GM10266 (cell line): ENCODE data around the gene TMEM144.

Source experiments
- DNase-seq: peaks from one replicate; pipeline ENCODE4 v3.0.0; 2012; ENCODE audit errors: extremely low spot score
- TF ChIP-seq, protein P1 (sequence below): IDR thresholded peaks from 2 replicates; pipeline ENCODE4 v1.5.1; 2012; ENCODE audit warnings: mild to moderate bottlenecking, low read depth; ENCODE audit not compliant: control insufficient read depth, insufficient read depth; ENCODE audit errors: missing control alignments

TMEM144 gene

DNA sequence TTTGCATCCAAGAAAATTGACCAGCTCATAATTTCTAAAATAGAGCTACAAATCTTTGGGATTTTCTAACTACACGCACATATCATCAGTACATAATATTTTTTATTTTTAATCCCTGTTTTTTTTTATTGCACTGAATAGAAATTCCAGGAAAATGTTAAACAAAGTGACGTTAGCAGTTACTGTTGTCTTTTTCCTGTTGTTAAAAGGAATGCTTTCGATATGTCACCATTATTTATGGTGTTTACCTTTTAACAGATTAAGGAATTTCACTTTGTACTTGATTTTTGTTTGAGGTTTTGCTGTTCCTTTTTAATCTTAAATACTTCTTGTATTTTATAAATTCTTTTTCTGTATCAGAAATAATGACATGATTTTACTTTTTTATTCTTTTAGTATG, 89.7 kb downstream of the TMEM144 start:
- TF ChIP-seq, protein P1, sequence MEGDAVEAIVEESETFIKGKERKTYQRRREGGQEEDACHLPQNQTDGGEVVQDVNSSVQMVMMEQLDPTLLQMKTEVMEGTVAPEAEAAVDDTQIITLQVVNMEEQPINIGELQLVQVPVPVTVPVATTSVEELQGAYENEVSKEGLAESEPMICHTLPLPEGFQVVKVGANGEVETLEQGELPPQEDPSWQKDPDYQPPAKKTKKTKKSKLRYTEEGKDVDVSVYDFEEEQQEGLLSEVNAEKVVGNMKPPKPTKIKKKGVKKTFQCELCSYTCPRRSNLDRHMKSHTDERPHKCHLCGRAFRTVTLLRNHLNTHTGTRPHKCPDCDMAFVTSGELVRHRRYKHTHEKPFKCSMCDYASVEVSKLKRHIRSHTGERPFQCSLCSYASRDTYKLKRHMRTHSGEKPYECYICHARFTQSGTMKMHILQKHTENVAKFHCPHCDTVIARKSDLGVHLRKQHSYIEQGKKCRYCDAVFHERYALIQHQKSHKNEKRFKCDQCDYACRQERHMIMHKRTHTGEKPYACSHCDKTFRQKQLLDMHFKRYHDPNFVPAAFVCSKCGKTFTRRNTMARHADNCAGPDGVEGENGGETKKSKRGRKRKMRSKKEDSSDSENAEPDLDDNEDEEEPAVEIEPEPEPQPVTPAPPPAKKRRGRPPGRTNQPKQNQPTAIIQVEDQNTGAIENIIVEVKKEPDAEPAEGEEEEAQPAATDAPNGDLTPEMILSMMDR: no peak
- DNase-seq: no peak

DNA sequence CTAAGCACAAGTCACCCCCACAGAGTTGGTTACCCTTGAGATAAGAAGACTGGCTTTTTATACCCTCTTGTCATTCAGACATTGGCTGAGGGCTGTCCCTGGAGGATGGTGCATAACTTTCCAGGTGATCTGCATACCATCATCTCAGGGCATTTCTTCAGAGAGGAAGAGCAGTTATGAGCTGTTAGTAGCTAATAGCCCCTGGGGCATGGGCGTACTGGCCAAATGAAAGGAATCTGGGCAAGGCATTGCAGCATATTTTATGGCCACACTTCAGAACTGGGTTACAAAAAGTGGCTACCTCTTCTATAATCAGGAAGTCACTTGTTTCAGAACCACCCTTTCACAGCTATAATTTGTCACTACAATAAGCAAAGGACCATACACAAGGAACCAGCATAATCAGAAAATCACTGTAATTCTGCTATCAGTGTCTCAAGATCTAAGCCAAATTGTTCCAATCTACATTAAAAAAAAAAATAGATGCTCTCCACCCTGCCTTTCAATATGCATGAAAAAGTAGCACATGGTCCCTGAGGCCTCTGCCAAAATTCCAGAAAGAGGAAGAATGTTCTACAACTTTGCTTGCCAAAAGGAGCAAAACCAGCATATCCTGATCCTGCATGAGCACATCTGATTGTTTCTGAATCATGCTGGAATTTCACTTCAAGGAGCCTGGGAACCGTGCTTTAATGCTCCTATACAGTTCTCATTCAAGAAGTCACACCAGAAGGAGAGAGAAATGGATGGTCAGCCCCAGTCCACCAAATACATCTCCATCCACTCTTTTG, 92.0 kb downstream of the TMEM144 start:
- no peak for DNase-seq
- TF ChIP-seq, protein P1: no peak

DNA sequence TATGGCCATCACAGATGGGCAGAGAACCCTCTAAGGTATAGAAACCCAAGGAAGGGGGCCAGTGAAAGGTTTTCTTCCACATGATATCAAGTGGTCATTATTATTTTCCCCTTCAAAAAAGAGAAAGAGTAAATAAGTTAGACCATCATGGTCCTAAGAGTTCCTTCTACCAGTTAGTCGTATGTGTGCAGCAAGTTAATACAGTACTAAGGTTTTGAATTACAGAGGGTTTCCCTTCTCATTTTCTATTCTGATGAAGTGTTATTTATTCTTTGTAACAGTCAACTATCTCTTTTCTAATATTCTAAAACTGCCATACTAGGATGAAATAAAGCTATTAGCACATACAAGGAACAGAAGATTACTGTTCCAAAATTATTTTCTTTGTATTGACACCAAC, 94.4 kb downstream of the TMEM144 start:
- TF ChIP-seq, protein P1: no peak

More for the DNA sequence above, 94.4 kb downstream of the TMEM144 start:
- DNase-seq: no peak
